Mesenchymal stem cell (in vitro differentiated cells and primary cell): ENCODE measurements around the gene YIPF3.
A peak's percentile ranks its signal among the peaks of the same experiment; 100 is the strongest.
"Not testable (repeated sequence)": the region's sequence is repeated elsewhere in the genome, so short reads cannot be mapped to it uniquely, and the experiment has no call there.

Experiments used
- DNase-seq: peaks from one replicate; pipeline ENCODE4 v3.0.0-alpha.2; 2013
- H2AFZ ChIP-seq: one replicate; pipeline ENCODE4 v1.6.1; 2013; ENCODE audit warnings: low read depth, mild to moderate bottlenecking, control low read depth, inconsistent platforms, low read length, moderate library complexity
- H2AK5ac ChIP-seq: 2 replicates; pipeline ENCODE4 v1.6.1; 2013; ENCODE audit warnings: low read length, moderate library complexity, mild to moderate bottlenecking, inconsistent platforms; ENCODE audit not compliant: severe bottlenecking
- H2BK120ac ChIP-seq: one replicate; pipeline ENCODE4 v1.6.1; 2013; ENCODE audit warnings: low read depth, mild to moderate bottlenecking, inconsistent platforms, low read length, moderate library complexity
- H2BK12ac ChIP-seq, 2 experiments: one replicate each; pipeline ENCODE4 v1.6.1; 2013; ENCODE audit warnings: inconsistent platforms in 2 of 2, low read length in 2 of 2, mild to moderate bottlenecking in 2 of 2, moderate library complexity in 2 of 2, control low read depth in 1 of 2
- H2BK15ac ChIP-seq: one replicate; pipeline ENCODE4 v1.6.1; 2013; ENCODE audit warnings: mild to moderate bottlenecking, low read depth, inconsistent platforms; ENCODE audit not compliant: poor library complexity, severe bottlenecking
- H2BK5ac ChIP-seq: 2 replicates; pipeline ENCODE4 v1.6.1; 2013; ENCODE audit warnings: low read depth, mild to moderate bottlenecking, low read length, control low read depth, inconsistent platforms; ENCODE audit not compliant: poor library complexity, severe bottlenecking
- H3K14ac ChIP-seq, 2 experiments: one replicate each; pipeline ENCODE4 v1.6.1; 2013; ENCODE audit warnings: inconsistent platforms in 2 of 2, low read length in 2 of 2, control low read depth in 1 of 2, mild to moderate bottlenecking in 1 of 2, moderate library complexity in 1 of 2
- H3K18ac ChIP-seq, 2 experiments: one replicate each; pipeline ENCODE4 v1.6.1; 2013; ENCODE audit warnings: inconsistent platforms in 2 of 2, low read length in 2 of 2, control low read depth in 1 of 2, low read depth in 1 of 2, mild to moderate bottlenecking in 1 of 2
- H3K23ac ChIP-seq, 2 experiments: one replicate each; pipeline ENCODE4 v1.6.1; 2013; ENCODE audit warnings: inconsistent platforms in 2 of 2, low read length in 2 of 2, mild to moderate bottlenecking in 2 of 2, moderate library complexity in 2 of 2, control low read depth in 1 of 2
- H3K27ac ChIP-seq: 2 replicates; pipeline ENCODE4 v1.5.1; 2013; ENCODE audit warnings: mild to moderate bottlenecking, moderate library complexity, low read length, control low read depth, inconsistent platforms; ENCODE audit not compliant: poor library complexity, severe bottlenecking
- H3K27me3 ChIP-seq, 2 experiments: 2 replicates each; pipeline versions ENCODE4 v1.6.1 to v1.7.0; 2013; ENCODE audit warnings: low read length in 2 of 2, mild to moderate bottlenecking in 2 of 2, moderate library complexity in 2 of 2, control low read depth in 1 of 2, inconsistent platforms in 1 of 2; ENCODE audit not compliant: control insufficient read depth in 1 of 2, insufficient read depth in 1 of 2
- H3K36me3 ChIP-seq, 2 experiments: 2 replicates each; pipeline versions ENCODE4 v1.6.1 to v1.7.0; 2013; ENCODE audit warnings: low read length in 2 of 2, control low read depth in 1 of 2, inconsistent platforms in 1 of 2, low read depth in 1 of 2, mild to moderate bottlenecking in 1 of 2; ENCODE audit not compliant: insufficient read depth in 2 of 2, control insufficient read depth in 1 of 2
- H3K4ac ChIP-seq, 2 experiments: one replicate each; pipeline ENCODE4 v1.6.1; 2013; ENCODE audit warnings: inconsistent platforms in 2 of 2, low read length in 2 of 2, mild to moderate bottlenecking in 2 of 2, moderate library complexity in 2 of 2, control low read depth in 1 of 2, low read depth in 1 of 2
- H3K4me1 ChIP-seq: 2 replicates; pipeline ENCODE4 v1.6.1; 2013; ENCODE audit warnings: low read depth, low read length, control low read depth; ENCODE audit not compliant: control insufficient read depth, insufficient read depth
- H3K4me2 ChIP-seq: 2 replicates; pipeline ENCODE4 v1.6.1; 2013; ENCODE audit warnings: low read length, mild to moderate bottlenecking, inconsistent platforms; ENCODE audit not compliant: poor library complexity, severe bottlenecking
- H3K4me3 ChIP-seq, 2 experiments: 2 replicates each; pipeline versions ENCODE4 v1.5.1 to v1.7.0; 2013; ENCODE audit warnings: low read length in 2 of 2, mild to moderate bottlenecking in 2 of 2, control low read depth in 1 of 2, low read depth in 1 of 2; ENCODE audit not compliant: insufficient read depth in 1 of 2
- H3K79me1 ChIP-seq: replicated peaks from 2 replicates; pipeline ENCODE4 v1.6.1; 2013; ENCODE audit warnings: mild to moderate bottlenecking, control low read depth, low read length, inconsistent platforms; ENCODE audit not compliant: poor library complexity, severe bottlenecking
- H3K9ac ChIP-seq: 2 replicates; pipeline ENCODE4 v1.7.0; 2013; ENCODE audit warnings: mild to moderate bottlenecking, low read length, moderate library complexity
- H3K9me3 ChIP-seq: 2 replicates; pipeline ENCODE4 v1.7.0; 2013; ENCODE audit warnings: mild to moderate bottlenecking, low read length; ENCODE audit not compliant: control insufficient read depth
- H4K8ac ChIP-seq: one replicate; pipeline ENCODE4 v1.6.1; 2013; ENCODE audit warnings: inconsistent platforms, mild to moderate bottlenecking, low read length, moderate library complexity
- H4K91ac ChIP-seq: one replicate; pipeline ENCODE4 v1.6.1; 2013; ENCODE audit warnings: mild to moderate bottlenecking, low read length, inconsistent platforms
- WGBS: methylation state at CpG from one replicate; pipeline ENCODE4 v1.1.7; 2013; ENCODE audit warnings: mixed read lengths; 5-methylcytosine and 5-hydroxymethylcytosine counted together

YIPF3 gene

GRCh38 chr6:43498291-43498690 is 18.4 kb downstream of the YIPF3 start:
- 97% methylated on average over 5 of the region's 5 CpGs for WGBS
- not testable (repeated sequence) for H2AK5ac ChIP-seq, H3K4me2 ChIP-seq, H2BK15ac ChIP-seq, H4K8ac ChIP-seq, H3K4ac ChIP-seq, H3K27ac ChIP-seq, H3K23ac ChIP-seq, H2BK120ac ChIP-seq, H2AFZ ChIP-seq, H3K18ac ChIP-seq, H3K27me3 ChIP-seq, DNase-seq, H2BK5ac ChIP-seq, H3K14ac ChIP-seq, H4K91ac ChIP-seq, H3K4me3 ChIP-seq, H3K9me3 ChIP-seq, H2BK12ac ChIP-seq, H3K9ac ChIP-seq
- H3K36me3 ChIP-seq: peaks cover 58 to 59% of the 10 kb centered on the region in 2 experiments
- H3K79me1 ChIP-seq: peaks cover 28% of the 10 kb centered on the region
- peaks cover 30% of the 10 kb centered on the region for H3K4me1 ChIP-seq

GRCh38 chr6:43497689-43498088 is 19.0 kb downstream of the YIPF3 start:
- Histone ChIP-seq H2BK12ac (no peak overlapping the region), H4K8ac (no peak overlapping the region), H2BK120ac (no peak overlapping the region), H3K36me3 (peaks cover 53% of the 10 kb centered on the region in 2 experiments), H4K91ac (no peak overlapping the region), H3K4ac (no peak overlapping the region), H2BK15ac (no peak overlapping the region), H3K4me3 (no peak overlapping the region), H2AK5ac (peak overlapping the region; percentile 30), H3K27me3 (no peaks in the 10 kb centered on the region), H3K14ac (no peak overlapping the region), H3K9ac (no peak overlapping the region), H3K79me1 (peaks cover 29% of the 10 kb centered on the region), H2BK5ac (no peak overlapping the region), H3K4me1 (peaks cover 30% of the 10 kb centered on the region), H3K18ac (no peak overlapping the region), H3K27ac (no peak overlapping the region), H3K9me3 (no peaks in the 10 kb centered on the region), H2AFZ (no peak overlapping the region), H3K4me2 (no peak overlapping the region), H3K23ac (no peak overlapping the region)
- 95% methylated on average over 12 of the region's 12 CpGs for WGBS
- no peak for DNase-seq

GRCh38 chr6:43497129-43497396 is 19.7 kb downstream of the YIPF3 start:
- WGBS: 82% methylated on average over 5 of the region's 6 CpGs
- no peak overlapping the region for H3K9ac ChIP-seq
- H2BK120ac ChIP-seq: no peak overlapping the region
- H3K36me3 ChIP-seq: peaks cover 47 to 52% of the 10 kb centered on the region in 2 experiments
- H3K9me3 ChIP-seq: no peaks in the 10 kb centered on the region
- no peak overlapping the region for H2AFZ ChIP-seq
- peaks cover 31% of the 10 kb centered on the region for H3K79me1 ChIP-seq
- H3K23ac ChIP-seq: no peak overlapping the region
- no peak for DNase-seq
- H2BK12ac ChIP-seq: no peak overlapping the region
- peaks cover 33% of the 10 kb centered on the region for H3K4me1 ChIP-seq
- H3K18ac ChIP-seq: no peak overlapping the region
- no peak overlapping the region for H3K4me2 ChIP-seq
- H3K4me3 ChIP-seq: no peak overlapping the region
- no peak overlapping the region for H2BK5ac ChIP-seq
- H3K27me3 ChIP-seq: no peaks in the 10 kb centered on the region
- H4K91ac ChIP-seq: no peak overlapping the region
- H3K14ac ChIP-seq: no peak overlapping the region
- H2AK5ac ChIP-seq: peak overlapping the region; percentile 36
- H3K27ac ChIP-seq: no peak overlapping the region
- peak overlapping the region; percentile 52 for H2BK15ac ChIP-seq
- H3K4ac ChIP-seq: no peak overlapping the region
- no peak overlapping the region for H4K8ac ChIP-seq

DNA sequence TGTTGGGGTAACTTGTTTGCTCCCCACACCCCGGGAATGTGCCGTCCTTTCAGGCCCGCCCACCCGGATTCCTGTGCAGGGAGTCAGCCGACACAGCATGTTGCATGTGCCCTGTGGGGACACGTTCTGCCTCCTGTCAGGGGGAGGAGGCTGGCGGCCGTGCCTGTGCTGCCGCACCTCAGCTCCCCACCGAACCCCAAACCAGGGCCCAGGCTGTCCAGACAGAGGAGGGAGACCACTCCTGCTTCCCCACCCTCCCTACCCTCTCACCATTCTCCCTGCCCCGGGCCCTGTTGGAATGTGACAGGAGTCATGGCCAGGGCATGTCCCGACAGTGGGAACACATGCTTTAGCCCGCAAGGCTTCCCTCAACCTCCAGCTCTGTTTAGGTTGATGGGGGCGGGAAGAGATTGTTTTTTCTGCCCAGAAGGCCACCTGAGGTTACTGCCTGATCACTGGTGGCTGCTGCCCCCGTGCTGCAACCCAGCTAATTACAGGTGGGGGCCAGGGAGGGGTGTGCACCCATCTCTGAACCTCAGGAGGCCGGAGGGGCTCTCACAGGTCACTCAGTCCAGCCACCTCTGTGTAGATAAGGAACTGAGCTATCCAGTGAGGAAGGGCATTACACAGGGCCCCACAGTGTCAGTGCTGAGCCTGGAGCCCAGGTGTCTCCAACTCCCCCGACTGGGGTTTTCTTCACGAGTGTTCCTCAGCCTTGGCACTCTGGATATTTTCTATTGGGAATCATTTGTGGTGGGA is 20.2 kb downstream of the YIPF3 start:
- no peak overlapping the region for H2BK120ac ChIP-seq
- H3K27me3 ChIP-seq: no peaks in the 10 kb centered on the region
- peaks cover 42 to 50% of the 10 kb centered on the region in 2 experiments for H3K36me3 ChIP-seq
- no peak overlapping the region for H3K18ac ChIP-seq
- H3K9me3 ChIP-seq: no peaks in the 10 kb centered on the region
- H3K79me1 ChIP-seq: peaks cover 35% of the 10 kb centered on the region
- H3K4me2 ChIP-seq: peak overlapping the region; percentile 2
- H2BK12ac ChIP-seq: no peak overlapping the region
- peak; percentile 54 for DNase-seq
- no peak overlapping the region for H3K4me3 ChIP-seq
- no peak overlapping the region for H3K14ac ChIP-seq
- H3K9ac ChIP-seq: no peak overlapping the region
- no peak overlapping the region for H3K23ac ChIP-seq
- H3K4me1 ChIP-seq: peaks cover 33% of the 10 kb centered on the region
- no peak overlapping the region for H4K91ac ChIP-seq
- no peak overlapping the region for H2BK15ac ChIP-seq
- H2AK5ac ChIP-seq: peak overlapping the region; percentile 36
- H3K27ac ChIP-seq: no peak overlapping the region
- H2BK5ac ChIP-seq: no peak overlapping the region
- H4K8ac ChIP-seq: no peak overlapping the region
- no peak overlapping the region for H2AFZ ChIP-seq
- WGBS: 51% methylated on average over 13 of the region's 18 CpGs
- no peak overlapping the region for H3K4ac ChIP-seq
